ENCODE results near the gene DENND11. TPM values are rescaled to one million over a fixed set of nuclear protein-coding genes. Genes with fewer than 3 reads are reported as not detected.
A peak's percentile ranks its signal among the peaks of the same experiment; 100 is the strongest.
"Not testable (repeated sequence)": the region's sequence is repeated elsewhere in the genome, so short reads cannot be mapped to it uniquely, and the experiment has no call there.

DENND11 gene
- total RNA-seq, 2 experiments from 2014 or later, result 42.4 to 46.1 TPM

DNA sequence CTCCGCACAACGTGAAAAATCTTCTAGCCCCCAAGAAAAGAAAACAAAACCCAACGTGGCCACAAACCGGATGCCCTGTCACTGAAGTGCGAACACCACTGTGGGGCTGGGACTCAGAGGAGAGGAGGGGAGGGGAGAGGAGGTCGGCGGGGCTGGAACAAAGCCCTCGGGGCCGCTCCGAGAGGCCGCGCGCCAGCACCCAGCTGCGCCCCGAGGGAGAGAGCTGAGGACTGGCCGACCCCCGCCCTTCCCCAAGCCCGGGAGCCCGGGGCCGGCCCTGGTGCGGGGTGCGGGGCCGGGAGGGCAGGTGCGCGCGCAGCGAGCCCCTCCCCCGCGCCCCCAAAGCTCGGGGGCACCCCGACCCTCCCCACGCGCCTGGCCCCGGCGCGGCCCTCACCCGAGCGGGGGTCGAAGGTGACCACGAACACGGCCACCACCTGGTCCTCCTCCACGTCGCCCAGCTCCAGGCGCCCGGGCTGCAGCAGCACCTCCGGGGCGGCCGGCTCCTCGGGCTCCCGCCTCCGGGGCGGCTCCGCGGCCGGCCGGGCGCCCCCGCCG lies 398 bp downstream of the DENND11 start:
- peak; percentile 86 for ATAC-seq (ENCODE audit: low read depth)
- H3K4me1 Mint-ChIP-seq, result peaks cover 34% of the 10 kb centered on the region

DNA sequence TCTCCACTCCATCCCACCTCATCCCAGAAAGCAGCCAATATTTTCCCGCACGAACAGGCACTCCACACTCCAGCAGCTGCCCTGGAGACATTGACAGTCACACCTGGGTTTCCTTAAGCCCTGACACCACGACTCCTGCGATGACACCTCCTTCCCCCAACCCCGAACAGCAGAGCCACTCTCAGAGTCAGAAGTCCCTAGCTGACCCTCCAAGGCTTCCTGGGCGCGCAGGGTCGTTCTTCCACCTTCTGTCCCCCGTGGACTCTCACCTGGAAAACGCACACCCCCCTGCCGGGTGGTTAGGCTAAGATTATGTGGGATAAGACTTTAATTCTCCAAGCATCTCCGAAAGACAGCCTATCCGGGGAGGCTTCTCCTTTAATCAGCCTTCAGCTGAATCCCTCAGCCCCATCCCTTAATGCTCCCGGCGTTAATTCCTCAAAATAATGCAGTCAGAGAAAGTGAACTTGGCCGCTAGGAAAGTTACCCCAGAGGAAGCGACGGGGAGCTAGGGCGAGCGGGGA lies 1.1 kb downstream of the DENND11 start:
- DNase-seq, result peak; percentile 36
- H3K36me3 Mint-ChIP-seq, result peaks cover 13% of the 10 kb centered on the region

More for the DNA sequence above, 398 bp downstream of the DENND11 start:
- Mint-ChIP-seq H3K27me3 (peaks cover 21% of the 10 kb centered on the region), H3K27ac (peak overlapping the region; percentile 87), H3K4me3 (peak overlapping the region; percentile 79), H3K36me3 (peaks cover 11% of the 10 kb centered on the region), H3K9me3 (no peaks in the 10 kb centered on the region)
- POLR2A ChIA-PET, result interaction anchor here (0.9 to 3.6 kb wide), 8 partner anchors 10 to 142 kb away, joined by 3 to 36 read pairs (median 4); partner anchors contain the start of gene SSBP1
- DNase-seq, result peak; percentile 77

GRCh38 chr7:141700296-141700847 lies 1.6 kb downstream of the DENND11 start:
- peaks cover 38% of the 10 kb centered on the region for H3K4me1 Mint-ChIP-seq
- peaks cover 21% of the 10 kb centered on the region for H3K27me3 Mint-ChIP-seq
- no peaks in the 10 kb centered on the region for H3K9me3 Mint-ChIP-seq
- DNase-seq, result no peak
- no peak for ATAC-seq (ENCODE audit: low read depth)
- H3K4me3 Mint-ChIP-seq, result peak overlapping the region; percentile 79
- peaks cover 13% of the 10 kb centered on the region for H3K36me3 Mint-ChIP-seq
- H3K27ac Mint-ChIP-seq, result peak overlapping the region; percentile 87
- POLR2A ChIA-PET, result interaction anchor here (1.6 to 3.6 kb wide), 3 partner anchors 14 to 38 kb away, joined by 4 to 36 read pairs (median 7); partner anchors contain the start of gene SSBP1

More for the DNA sequence above, 1.1 kb downstream of the DENND11 start:
- peak overlapping the region; percentile 79 for H3K4me3 Mint-ChIP-seq
- H3K4me1 Mint-ChIP-seq, result peaks cover 37% of the 10 kb centered on the region
- POLR2A ChIA-PET, result interaction anchor here (0.9 to 3.6 kb wide), 8 partner anchors 11 to 142 kb away, joined by 3 to 36 read pairs (median 4); partner anchors contain the start of gene SSBP1
- no peaks in the 10 kb centered on the region for H3K9me3 Mint-ChIP-seq
- H3K27me3 Mint-ChIP-seq, result peaks cover 21% of the 10 kb centered on the region
- no peak for ATAC-seq (ENCODE audit: low read depth)
- peak overlapping the region; percentile 87 for H3K27ac Mint-ChIP-seq

DNA sequence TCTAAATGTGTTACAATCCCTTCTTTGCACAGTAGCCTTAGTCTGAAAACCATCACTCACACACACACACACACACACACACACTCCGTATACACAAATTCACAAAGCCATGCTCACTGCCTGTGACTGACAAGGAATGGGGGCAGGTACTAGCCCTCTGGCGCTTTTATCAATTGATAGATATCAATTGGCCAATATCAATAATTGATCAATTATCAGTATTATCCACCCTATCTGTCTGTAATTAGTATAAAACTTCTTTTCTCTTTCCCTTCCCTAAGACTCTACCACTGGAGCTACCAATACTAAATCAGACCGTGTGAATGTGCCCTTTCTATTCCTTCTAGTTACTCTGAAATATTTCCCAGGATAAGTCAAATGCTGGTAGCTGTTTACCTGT lies 2.1 kb downstream of the DENND11 start:
- Mint-ChIP-seq H3K36me3 (peaks cover 13% of the 10 kb centered on the region), H3K27ac (no peak overlapping the region), H3K4me1 (peaks cover 38% of the 10 kb centered on the region), H3K9me3 (no peaks in the 10 kb centered on the region), H3K27me3 (peaks cover 21% of the 10 kb centered on the region), H3K4me3 (peak overlapping the region; percentile 79)
- POLR2A ChIA-PET, result no interaction called here
- DNase-seq, result no peak
- ATAC-seq (ENCODE audit: low read depth), result no peak

DNA sequence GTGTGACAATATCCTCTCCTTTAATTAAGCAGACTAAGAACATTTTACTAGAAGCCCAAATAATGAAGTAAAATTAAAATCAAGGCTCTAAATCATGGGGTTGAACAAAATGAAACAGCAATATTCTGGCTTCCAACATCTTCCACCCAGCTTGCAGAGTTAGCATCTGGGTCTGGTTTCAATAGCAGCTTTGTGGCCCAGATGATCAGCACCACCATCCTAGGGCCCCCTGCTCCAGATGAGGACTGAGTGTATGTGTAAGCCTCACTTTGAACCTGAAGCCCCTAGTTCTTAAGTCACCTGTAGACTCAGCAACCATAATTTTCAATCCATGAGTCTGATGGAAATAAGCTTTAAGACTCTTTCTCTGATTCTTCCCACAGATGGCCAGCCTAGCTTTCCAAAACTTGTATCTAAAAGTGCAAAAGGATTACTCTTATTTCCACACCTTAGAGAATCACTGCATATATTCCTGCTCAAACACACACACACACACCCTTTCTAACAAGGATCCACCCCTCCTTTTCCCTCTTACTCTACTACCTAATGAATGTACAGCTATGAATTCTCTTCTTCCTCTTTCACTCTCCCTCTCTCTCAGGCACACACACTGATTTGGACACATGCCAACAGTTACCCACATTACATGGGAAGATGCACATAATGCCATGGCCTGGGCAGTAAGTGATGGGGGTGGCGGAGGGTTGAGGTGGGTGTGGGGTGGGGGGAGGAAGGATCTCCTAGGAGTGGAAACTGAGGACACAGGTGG lies 3.5 kb downstream of the DENND11 start:
- POLR2A ChIA-PET, result no interaction called here
- Mint-ChIP-seq H3K27ac (no peak overlapping the region), H3K4me1 (peaks cover 38% of the 10 kb centered on the region), H3K9me3 (no peaks in the 10 kb centered on the region), H3K27me3 (peaks cover 11% of the 10 kb centered on the region), H3K4me3 (peak overlapping the region; percentile 21), H3K36me3 (peaks cover 18% of the 10 kb centered on the region)
- no peak for DNase-seq
- no peak for ATAC-seq (ENCODE audit: low read depth)

DNA sequence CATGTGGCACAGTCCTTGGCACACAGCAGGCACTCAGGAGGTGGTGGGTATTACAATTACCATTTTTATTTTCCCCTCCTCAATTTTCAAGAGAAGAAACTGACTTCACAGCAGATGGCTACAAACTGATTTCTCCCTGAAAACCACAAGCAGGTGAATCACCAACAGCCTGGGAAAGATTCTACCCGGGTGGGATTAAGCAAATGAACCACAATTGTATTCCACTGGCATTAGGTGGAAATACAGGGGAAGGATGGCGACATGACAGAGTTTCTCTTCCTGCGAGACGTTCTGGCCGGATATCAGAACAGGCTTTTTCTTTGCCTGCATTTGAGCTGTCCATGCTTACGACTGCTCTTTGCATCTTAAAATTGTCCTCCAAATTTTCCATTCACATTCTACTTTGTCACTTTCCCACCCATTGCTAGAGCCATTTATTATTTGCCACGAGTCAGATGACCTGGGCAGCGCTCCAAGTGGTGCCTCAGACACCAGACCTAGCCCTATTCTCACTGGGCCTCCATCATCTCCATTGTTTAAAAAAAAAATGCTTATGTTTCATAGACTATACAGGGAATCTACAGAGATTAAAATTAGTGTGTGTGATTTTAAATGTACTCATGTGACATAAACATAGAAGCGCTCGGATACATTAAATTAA lies 4.6 kb downstream of the DENND11 start:
- ATAC-seq (ENCODE audit: low read depth) (no peak), DNase-seq (no peak)
- H3K36me3 Mint-ChIP-seq, result peaks cover 18% of the 10 kb centered on the region
- no peak overlapping the region for H3K27ac Mint-ChIP-seq
- POLR2A ChIA-PET, result no interaction called here
- H3K4me1 Mint-ChIP-seq, result peaks cover 36% of the 10 kb centered on the region
- no peaks in the 10 kb centered on the region for H3K27me3 Mint-ChIP-seq
- no peaks in the 10 kb centered on the region for H3K9me3 Mint-ChIP-seq
- no peak overlapping the region for H3K4me3 Mint-ChIP-seq

DNA sequence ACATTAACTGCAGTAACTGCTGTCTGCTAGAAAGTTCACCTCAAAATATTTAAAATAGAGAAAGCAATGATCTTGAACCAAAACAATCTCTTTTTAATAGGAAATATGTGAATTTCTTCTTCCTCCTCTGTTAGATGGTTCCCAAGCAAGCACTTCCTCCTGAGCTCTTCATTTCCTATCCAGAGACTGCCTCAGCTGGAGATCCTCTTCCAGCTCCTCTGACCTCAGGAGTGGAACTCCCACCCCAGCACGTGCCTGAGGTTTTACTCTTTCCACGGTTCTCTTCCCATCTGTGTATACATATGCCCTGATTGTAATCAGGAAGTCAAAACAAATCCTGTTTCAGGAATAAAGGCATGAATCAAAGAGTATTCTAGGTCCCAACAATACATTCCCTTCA lies 5.6 kb downstream of the DENND11 start:
- no peaks in the 10 kb centered on the region for H3K9me3 Mint-ChIP-seq
- H3K27ac Mint-ChIP-seq, result no peak overlapping the region
- H3K4me3 Mint-ChIP-seq, result no peak overlapping the region
- DNase-seq (no peak), ATAC-seq (ENCODE audit: low read depth) (no peak)
- H3K27me3 Mint-ChIP-seq, result no peaks in the 10 kb centered on the region
- H3K36me3 Mint-ChIP-seq, result peaks cover 18% of the 10 kb centered on the region
- H3K4me1 Mint-ChIP-seq, result peaks cover 36% of the 10 kb centered on the region
- POLR2A ChIA-PET, result interaction anchor here (1.3 kb wide), 1 partner anchor 42 kb away, joined by 3 read pairs; the partner anchor contains the start of gene SSBP1

- ATAC-seq (ENCODE audit: low read depth) (no peak), DNase-seq (no peak)
- no peak overlapping the region for H3K4me3 Mint-ChIP-seq
- H3K4me1 Mint-ChIP-seq, result peaks cover 36% of the 10 kb centered on the region
- H3K9me3 Mint-ChIP-seq, result no peaks in the 10 kb centered on the region
- POLR2A ChIA-PET, result interaction anchor here (1.3 kb wide), 1 partner anchor 42 kb away, joined by 3 read pairs; the partner anchor contains the start of gene SSBP1
- H3K27me3 Mint-ChIP-seq, result no peaks in the 10 kb centered on the region
- H3K27ac Mint-ChIP-seq, result no peak overlapping the region
- H3K36me3 Mint-ChIP-seq, result peaks cover 18% of the 10 kb centered on the region
Measured at GRCh38 chr7:141695803-141696289, 6.1 kb downstream of the DENND11 start.

DNA sequence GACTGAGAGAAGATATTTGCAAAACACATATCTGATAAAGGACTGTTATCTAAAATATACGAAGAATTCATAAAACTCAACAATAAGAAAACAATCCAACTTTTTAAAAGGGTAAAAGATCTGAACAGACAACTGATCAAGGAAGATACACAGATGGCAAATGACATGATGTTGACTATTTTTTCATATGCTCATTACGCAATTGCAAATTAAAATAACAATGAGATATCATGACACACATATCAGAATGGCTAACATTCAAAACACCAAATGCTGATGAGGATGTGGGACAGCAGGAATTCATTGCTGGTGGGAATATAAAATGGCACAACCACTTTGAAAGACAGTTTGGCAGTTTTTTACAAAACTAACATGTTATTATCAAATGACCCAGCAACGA lies 8.9 kb downstream of the DENND11 start:
- POLR2A ChIA-PET, result no interaction called here
- H3K27ac Mint-ChIP-seq, result no peak overlapping the region
- H3K4me1 Mint-ChIP-seq, result peaks cover 10% of the 10 kb centered on the region
- no peak for DNase-seq
- H3K4me3 Mint-ChIP-seq, result no peak overlapping the region
- ATAC-seq (ENCODE audit: low read depth), result no peak
- no peaks in the 10 kb centered on the region for H3K27me3 Mint-ChIP-seq
- H3K36me3 Mint-ChIP-seq, result peaks cover 11% of the 10 kb centered on the region
- no peaks in the 10 kb centered on the region for H3K9me3 Mint-ChIP-seq

DNA sequence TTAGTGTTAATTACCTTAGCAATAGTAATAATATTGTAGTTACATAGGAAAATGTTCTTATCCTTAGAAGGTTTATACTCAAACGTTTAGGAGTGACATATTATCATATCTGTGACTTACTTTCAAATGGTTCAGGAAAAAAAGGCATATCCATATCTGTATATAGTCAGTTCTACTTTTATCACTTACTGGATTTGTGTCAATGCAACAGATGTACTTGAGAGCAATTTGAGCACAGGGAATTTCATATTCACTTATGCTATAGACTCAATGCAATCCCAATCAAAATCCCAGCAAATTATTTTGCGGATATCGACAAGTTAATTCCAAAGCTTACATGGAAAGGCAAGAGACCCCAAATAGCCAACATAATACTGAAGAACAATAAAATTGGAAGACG lies 10.0 kb downstream of the DENND11 start:
- no peak overlapping the region for H3K4me3 Mint-ChIP-seq
- H3K36me3 Mint-ChIP-seq, result peaks cover 10% of the 10 kb centered on the region
- H3K4me1 Mint-ChIP-seq, result peaks cover 8% of the 10 kb centered on the region
- no peak for ATAC-seq (ENCODE audit: low read depth)
- no peak for DNase-seq
- no peaks in the 10 kb centered on the region for H3K27me3 Mint-ChIP-seq
- H3K27ac Mint-ChIP-seq, result no peak overlapping the region
- H3K9me3 Mint-ChIP-seq, result no peaks in the 10 kb centered on the region
- POLR2A ChIA-PET, result no interaction called here

DNA sequence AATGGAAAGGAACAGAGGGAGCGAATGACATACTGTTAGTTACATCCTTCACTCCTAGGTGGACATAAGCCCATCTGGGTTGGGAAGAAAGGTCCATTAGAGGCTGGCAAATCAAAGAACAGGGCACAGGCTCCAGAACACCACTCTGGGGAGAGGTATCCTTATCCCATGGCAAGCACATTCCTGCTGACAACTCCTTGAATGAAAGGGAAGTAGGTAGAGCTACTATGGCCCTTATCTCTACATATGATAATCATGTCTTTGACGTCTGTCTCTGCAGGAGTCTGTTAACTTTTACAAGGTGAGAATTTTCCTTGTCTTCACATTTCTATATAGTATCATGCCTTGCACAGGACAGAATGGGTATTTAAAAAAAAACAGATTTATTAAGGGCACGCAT lies 10.4 kb downstream of the DENND11 start:
- POLR2A ChIA-PET, result no interaction called here
- Mint-ChIP-seq H3K9me3 (no peaks in the 10 kb centered on the region), H3K4me1 (peaks cover 10% of the 10 kb centered on the region)

DNA sequence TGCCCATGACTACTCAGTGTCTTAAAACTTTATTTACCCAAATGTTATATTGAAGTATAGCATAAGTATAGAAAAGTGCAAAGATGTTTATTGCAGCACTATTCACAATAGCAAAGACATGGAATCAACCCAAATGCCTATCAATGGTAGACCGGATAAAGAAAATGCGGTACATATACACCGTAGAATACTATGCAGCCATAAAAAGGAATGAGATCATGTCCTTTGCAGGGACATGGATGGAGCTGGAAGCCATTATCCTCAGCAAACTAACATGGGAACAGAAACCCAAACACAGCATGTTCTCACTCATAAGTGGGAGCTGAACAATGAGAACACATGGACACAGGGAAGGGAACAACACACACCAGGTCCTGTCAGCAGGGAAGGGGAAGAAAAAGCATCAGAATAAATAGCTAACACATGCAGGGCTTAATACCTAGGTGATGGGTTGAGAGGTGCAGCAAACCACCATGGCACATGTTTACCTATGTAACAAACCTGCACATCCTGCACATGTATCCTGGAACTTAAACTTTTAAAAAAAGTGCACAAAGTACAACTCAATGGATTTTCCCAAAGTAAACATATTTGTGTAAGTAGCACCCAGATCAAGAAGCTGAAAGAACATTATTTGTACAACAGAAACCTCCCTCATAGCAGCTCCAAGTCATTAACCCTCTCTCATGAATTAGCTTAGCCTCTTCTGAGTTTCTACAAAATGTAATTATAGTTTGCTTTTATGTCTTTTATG lies 12.7 kb downstream of the DENND11 start:
- Mint-ChIP-seq H3K4me1 (peaks cover 14% of the 10 kb centered on the region), H3K36me3 (peaks cover 14% of the 10 kb centered on the region)
- H3K4me3 Mint-ChIP-seq; H3K27me3 Mint-ChIP-seq; H3K9me3 Mint-ChIP-seq; ATAC-seq (ENCODE audit: low read depth); DNase-seq; POLR2A ChIA-PET; H3K27ac Mint-ChIP-seq: not testable (repeated sequence)

More for the DNA sequence above, 10.4 kb downstream of the DENND11 start:
- no peak overlapping the region for H3K4me3 Mint-ChIP-seq
- H3K27ac Mint-ChIP-seq, result no peak overlapping the region
- DNase-seq (no peak), ATAC-seq (ENCODE audit: low read depth) (no peak)
- peaks cover 10% of the 10 kb centered on the region for H3K36me3 Mint-ChIP-seq
- no peaks in the 10 kb centered on the region for H3K27me3 Mint-ChIP-seq
